K562 (cell line): Measurements from ENCODE around the gene CDC23. TPM values are rescaled to one million over a fixed set of nuclear protein-coding genes. Genes with fewer than 3 reads are reported as not detected.
A peak's percentile ranks its signal among the peaks of the same experiment; 100 is the strongest.

Experiments used
- ATAC-seq: fragments of 200-7000 bp; cut with Tn5 transposase; 3 replicates; pipeline ENCODE4 v1.9.1; 2020; ENCODE audit warnings: moderate library complexity
- BruUV-seq: library from RNA; stranded (reverse); fragments of 400-500 nt; replicated peaks from 2 replicates; lab custom pipeline; 2021; lab: Mats Ljungman, UMichigan
- CTCF ChIA-PET: fragments of 300-600 bp; formaldehyde crosslinking; extraction: SDS; loops from one replicate; lab custom pipeline; 2021; ENCODE audit warnings: low intra/inter-chr PET ratio; lab: Yijun Ruan, JAX
- POLR2A ChIA-PET: fragments of 300-600, 350-650 bp; sonication (Branson Sonifier 250); formaldehyde crosslinking; extraction: SDS; loops from one replicate; lab custom pipeline; 2021; ENCODE audit warnings: antibody characterized with exemption, inconsistent platforms; lab: Yijun Ruan, JAX
- DNase-seq, 4 experiments: peaks; one replicate each; pipeline versions ENCODE4 v3.0.0 to v3.0.0-alpha.2; 2011 to 2018; ENCODE audit warnings: low spot score in 3 of 4, mixed read lengths in 3 of 4; ENCODE audit errors: extremely low read depth in 1 of 4
- FAIRE-seq: peaks from 2 replicates; lab custom pipeline; 2011; peaks lifted over from hg19 to GRCh38; lab: Jason Lieb, UNC
- H2AFZ ChIP-seq: 2 replicates; pipeline ENCODE4 v1.6.0; 2011; ENCODE audit warnings: low read depth, low read length, control low read depth, inconsistent platforms
- H3K27ac ChIP-seq: fragments of 200-600 bp; 3 replicates; pipeline ENCODE4 v1.8.0; 2011; ENCODE audit warnings: low read depth, mild to moderate bottlenecking, control low read depth, inconsistent platforms, low read length, moderate library complexity, mixed read lengths; ENCODE audit errors: extremely low read depth
- H3K27me3 ChIP-seq, 2 experiments: fragments of 300-600 bp in 1 of 2; 2 replicates in 1 of 2; 3 replicates in 1 of 2; pipeline versions ENCODE4 v1.6.0 to v1.8.0; 2011; ENCODE audit warnings: inconsistent platforms in 2 of 2, low read length in 2 of 2, mild to moderate bottlenecking in 1 of 2, mixed read lengths in 1 of 2, moderate library complexity in 1 of 2; ENCODE audit not compliant: control insufficient read depth in 2 of 2, insufficient read depth in 2 of 2
- H3K36me3 ChIP-seq: fragments of 300-600 bp; 3 replicates; pipeline ENCODE4 v1.8.0; 2011; ENCODE audit warnings: mild to moderate bottlenecking, low read length, inconsistent platforms; ENCODE audit not compliant: control insufficient read depth, insufficient read depth
- H3K4me1 ChIP-seq, 2 experiments: fragments of 200-600 bp in 1 of 2; replicated peaks in 1 of 2; 2 replicates in 1 of 2; 3 replicates in 1 of 2; pipeline versions ENCODE4 v1.5.1 to v1.8.0; 2011; ENCODE audit warnings: inconsistent platforms in 2 of 2, low read length in 2 of 2, mild to moderate bottlenecking in 1 of 2, mixed read lengths in 1 of 2, moderate library complexity in 1 of 2; ENCODE audit not compliant: control insufficient read depth in 2 of 2, insufficient read depth in 2 of 2
- H3K4me2 ChIP-seq: 2 replicates; pipeline ENCODE4 v1.6.1; 2011; ENCODE audit warnings: low read length, control low read depth, inconsistent platforms, mixed read lengths; ENCODE audit not compliant: insufficient read depth
- H3K4me3 ChIP-seq: fragments of 200-600 bp; sonication (generic), shearing (Covaris generic); 2 replicates; pipeline ENCODE4 v1.5.1; 2016; ENCODE audit warnings: control low read depth, inconsistent platforms
- H3K79me2 ChIP-seq: fragments of 200-600 bp; 3 replicates; pipeline ENCODE4 v1.8.0; 2011; ENCODE audit warnings: low read length, inconsistent platforms; ENCODE audit not compliant: control insufficient read depth, insufficient read depth
- H3K9ac ChIP-seq, 2 experiments: 2 replicates each; pipeline versions ENCODE4 v1.6.0 to v1.6.1; 2011; ENCODE audit warnings: low read depth in 2 of 2, low read length in 2 of 2, control low read depth in 1 of 2, inconsistent platforms in 1 of 2, mild to moderate bottlenecking in 1 of 2, mixed read lengths in 1 of 2; ENCODE audit not compliant: insufficient read depth in 1 of 2
- H3K9me1 ChIP-seq: one replicate; pipeline ENCODE4 v1.6.0; 2011; ENCODE audit warnings: inconsistent platforms, mild to moderate bottlenecking, low read length, moderate library complexity; ENCODE audit not compliant: control insufficient read depth, insufficient read depth
- H3K9me3 ChIP-seq: replicated peaks from 2 replicates; pipeline ENCODE4 v1.5.1; 2011; ENCODE audit warnings: low read depth, low read length, inconsistent platforms; ENCODE audit not compliant: control insufficient read depth, insufficient read depth
- H4K20me1 ChIP-seq: replicated peaks from 2 replicates; pipeline ENCODE4 v1.6.1; 2011; ENCODE audit warnings: low read length, inconsistent platforms, mixed read lengths; ENCODE audit not compliant: control insufficient read depth, insufficient read depth
- CHD2 ChIP-seq: IDR thresholded peaks from 2 replicates; pipeline ENCODE4 v1.6.1; 2011; ENCODE audit warnings: low read depth, low read length
- KLF6 ChIP-seq: fragments of 250-450 bp; sonication (Bioruptor Pico); IDR thresholded peaks from 2 replicates; pipeline ENCODE4 v1.4.0; 2020; ENCODE audit warnings: mild to moderate bottlenecking, moderate library complexity, borderline replicate concordance
- MAZ ChIP-seq, 2 experiments: fragments of 450-650 bp in 1 of 2; sonication (generic) in 1 of 2; formaldehyde crosslinking; IDR thresholded peaks in 1 of 2; conservative IDR thresholded peaks in 1 of 2; 2 replicates each; pipeline versions ENCODE4 v1.4.0 to v1.5.0; 2020; ENCODE audit warnings: mild to moderate bottlenecking in 1 of 2, missing genetic modification reagents in 1 of 2
- MEF2D ChIP-seq: conservative IDR thresholded peaks from 2 replicates; pipeline ENCODE4 v1.6.1; 2016; ENCODE audit warnings: low read depth, missing genetic modification characterization, missing compliant biosample characterization
- NFIC ChIP-seq: fragments of 450-650 bp; IDR thresholded peaks from 2 replicates; pipeline ENCODE4 v1.6.1; 2017; ENCODE audit warnings: mild to moderate bottlenecking, inconsistent platforms
- SIN3B ChIP-seq: fragments of 450-650 bp; IDR thresholded peaks from 2 replicates; pipeline ENCODE4 v1.6.1; 2017; ENCODE audit warnings: low read depth, mild to moderate bottlenecking, moderate library complexity
- SREBF2 ChIP-seq: sonication (generic); formaldehyde crosslinking; IDR thresholded peaks from 2 replicates; pipeline ENCODE4 v1.4.0; 2020; ENCODE audit warnings: mild to moderate bottlenecking, missing genetic modification reagents
- TAF15 ChIP-seq: fragments of 200-400 bp; formaldehyde crosslinking; IDR thresholded peaks from 2 replicates; pipeline ENCODE4 v1.6.1; 2017; ENCODE audit warnings: mild to moderate bottlenecking, low read depth, low read length, moderate library complexity
- TCFL5 ChIP-seq: fragments of 250-450 bp; sonication (Bioruptor Pico); conservative IDR thresholded peaks from 2 replicates; pipeline ENCODE4 v1.6.1; 2021; ENCODE audit warnings: mild to moderate bottlenecking, moderate library complexity, matching md5 sums
- ZNF184 ChIP-seq: sonication (generic); formaldehyde crosslinking; IDR thresholded peaks from 2 replicates; pipeline ENCODE4 v1.5.0; 2020; ENCODE audit warnings: missing genetic modification reagents
- ZNF239 ChIP-seq: fragments of 250-450 bp; sonication (Bioruptor Pico); IDR thresholded peaks from 2 replicates; pipeline ENCODE4 v1.4.0; 2020; ENCODE audit warnings: mild to moderate bottlenecking
- WGBS: fragments of 100-300 bp; shearing (Covaris generic); methylation state at CpG from one replicate; pipeline ENCODE4 v1.1.6; 2016; ENCODE audit warnings: low coverage, mixed read lengths; ENCODE audit not compliant: insufficient coverage; ENCODE audit errors: missing lambda C conversion rate; 5-methylcytosine and 5-hydroxymethylcytosine counted together
- in situ Hi-C: fragments of 300-500 bp; cut with MboI; formaldehyde crosslinking; loops from 4 replicates; pipeline ENCODE4 v1.15.0; 2018; ENCODE audit warnings: inconsistent platforms, mixed read lengths
- intact Hi-C: fragments of 100-400 bp; cut with micrococcal nuclease; formaldehyde crosslinking; loops from 2 replicates; pipeline ENCODE4 v1.14.2; 2022
- polyA plus RNA-seq, 8 experiments: library from polyadenylated mRNA; depleted of rRNA in 4 of 8; stranded (reverse) in 5 of 8; unstranded in 3 of 8; fragments of >200 nt; fragmentation: Nextera tagmentation in 2 of 8; fragmentation: Illumina TruSeq in 1 of 8; extraction: Ambion mirVana in 2 of 8; extraction: Trizol in 1 of 8; gene quantifications; 2 replicates each; pipeline versions ENCODE4 v1.2.1 to v1.2.3, GENCODE V29; 2011 to 2014; ENCODE audit warnings: inconsistent platforms in 1 of 8, missing spikeins in 1 of 8
- total RNA-seq, 7 experiments: library from RNA; depleted of rRNA in 6 of 7; stranded (reverse); fragments of >200 nt in 6 of 7; fragmentation: Illumina TruSeq in 2 of 7; extraction: Trizol in 2 of 7; gene quantifications; 2 replicates each; pipeline versions ENCODE4 v1.2.1 to v1.2.3, GENCODE V29; 2011 to 2021; ENCODE audit warnings: low replicate concordance in 1 of 7
- TF ChIP-seq, protein P1 (sequence below): fragments of 250-450 bp; sonication (Bioruptor Pico); IDR thresholded peaks from 2 replicates; pipeline ENCODE4 v1.5.0; 2020; ENCODE audit warnings: mild to moderate bottlenecking
- TF ChIP-seq, protein P2 (sequence below): fragments of 250-450 bp; sonication (Bioruptor Pico); IDR thresholded peaks from 2 replicates; pipeline ENCODE4 v1.4.0; 2020; ENCODE audit warnings: borderline replicate concordance

Gene CDC23
- total and polyA plus RNA-seq, 9 of the 15 experiments (the other 6 are each of a cell fraction or from before 2014, with no cell fraction given) = 34.5 to 157 (median 65.5) TPM

DNA sequence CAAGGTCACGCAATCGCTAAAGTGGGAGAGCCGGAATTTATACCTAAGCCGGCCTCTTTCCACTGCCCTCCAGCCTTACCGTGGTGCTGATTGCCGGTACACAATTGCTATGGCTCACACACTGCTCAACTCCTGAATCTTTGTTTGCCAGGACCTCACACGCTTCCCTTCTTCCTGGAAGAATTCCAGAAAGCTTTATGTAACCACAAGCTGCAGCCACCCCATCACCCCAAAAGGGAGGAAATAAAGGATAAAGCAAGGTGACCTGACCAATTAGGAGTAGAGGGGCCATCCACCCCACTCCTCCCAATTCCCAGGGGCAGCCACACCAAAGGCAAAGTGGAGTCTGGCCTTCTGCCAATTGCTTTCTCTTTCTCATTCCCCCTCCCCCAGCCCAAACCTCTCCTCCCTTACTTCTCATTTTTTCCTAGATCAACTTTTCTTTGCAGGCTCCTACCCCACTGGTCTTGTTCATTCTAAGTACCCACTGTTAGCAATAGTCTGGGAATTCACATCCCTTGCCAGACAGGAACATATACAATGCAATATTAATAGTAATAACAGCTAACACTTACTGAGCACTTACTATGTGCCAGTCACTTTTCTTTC lies 18.0 kb upstream of the CDC23 start:
- intact Hi-C loops = no loop called here
- BruUV-seq = no TSS peak
- no peak overlapping the region for H3K4me2 ChIP-seq

More for the DNA sequence above, 18.0 kb upstream of the CDC23 start:
- Histone ChIP-seq H4K20me1 (no peaks in the 10 kb centered on the region), H3K79me2 (no peaks in the 10 kb centered on the region), H3K36me3 (no peaks in the 10 kb centered on the region), H3K4me1 (peaks cover 4 to 5% of the 10 kb centered on the region in 2 experiments; a peak in 2 of 5 replicates), H3K9me1 (no peaks in the 10 kb centered on the region), H3K27me3 (peaks cover 0 to 5% of the 10 kb centered on the region in 2 experiments; a peak in 2 of 5 replicates), H2AFZ (no peak overlapping the region), H3K9ac (no peak overlapping the region), H3K4me3 (no peak overlapping the region), H3K27ac (no peak overlapping the region), H3K9me3 (0 out of 2 replicates have a peak, but pooled peaks cover 3% of the 10 kb centered on the region)
- ATAC-seq = peak; percentile 62
- no peak for FAIRE-seq
- peak in 2 of 4 experiments; percentile 43 to 44 for DNase-seq
- POLR2A ChIA-PET = interaction anchor here (0.6 to 1.7 kb wide), 2 partner anchors 108 to 223 kb away, joined by 3 to 10 read pairs; no protein-coding TSS in a partner anchor
- TF ChIP-seq SREBF2 (CRISPR knock-in tag) = no peak
- TF ChIP-seq ZNF239 = no peak
- no peak for TF ChIP-seq MEF2D (tag)
- peak; percentile 95 for TF ChIP-seq NFIC
- TF ChIP-seq TCFL5 (CRISPR knock-in tag) = no peak
- TF ChIP-seq ZNF184 (CRISPR knock-in tag) = no peak
- TF ChIP-seq, protein P1, sequence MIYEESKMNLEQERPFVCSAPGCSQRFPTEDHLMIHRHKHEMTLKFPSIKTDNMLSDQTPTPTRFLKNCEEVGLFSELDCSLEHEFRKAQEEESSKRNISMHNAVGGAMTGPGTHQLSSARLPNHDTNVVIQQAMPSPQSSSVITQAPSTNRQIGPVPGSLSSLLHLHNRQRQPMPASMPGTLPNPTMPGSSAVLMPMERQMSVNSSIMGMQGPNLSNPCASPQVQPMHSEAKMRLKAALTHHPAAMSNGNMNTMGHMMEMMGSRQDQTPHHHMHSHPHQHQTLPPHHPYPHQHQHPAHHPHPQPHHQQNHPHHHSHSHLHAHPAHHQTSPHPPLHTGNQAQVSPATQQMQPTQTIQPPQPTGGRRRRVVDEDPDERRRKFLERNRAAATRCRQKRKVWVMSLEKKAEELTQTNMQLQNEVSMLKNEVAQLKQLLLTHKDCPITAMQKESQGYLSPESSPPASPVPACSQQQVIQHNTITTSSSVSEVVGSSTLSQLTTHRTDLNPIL (CRISPR knock-in tag) = no peak
- TF ChIP-seq, protein P2, sequence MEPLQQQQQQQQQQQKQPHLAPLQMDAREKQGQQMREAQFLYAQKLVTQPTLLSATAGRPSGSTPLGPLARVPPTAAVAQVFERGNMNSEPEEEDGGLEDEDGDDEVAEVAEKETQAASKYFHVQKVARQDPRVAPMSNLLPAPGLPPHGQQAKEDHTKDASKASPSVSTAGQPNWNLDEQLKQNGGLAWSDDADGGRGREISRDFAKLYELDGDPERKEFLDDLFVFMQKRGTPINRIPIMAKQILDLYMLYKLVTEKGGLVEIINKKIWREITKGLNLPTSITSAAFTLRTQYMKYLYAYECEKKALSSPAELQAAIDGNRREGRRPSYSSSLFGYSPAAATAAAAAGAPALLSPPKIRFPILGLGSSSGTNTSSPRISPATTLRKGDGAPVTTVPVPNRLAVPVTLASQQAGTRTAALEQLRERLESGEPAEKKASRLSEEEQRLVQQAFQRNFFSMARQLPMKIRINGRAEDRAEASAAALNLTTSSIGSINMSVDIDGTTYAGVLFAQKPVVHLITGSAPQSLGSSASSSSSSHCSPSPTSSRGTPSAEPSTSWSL (CRISPR knock-in tag) = no peak
- no peak for TF ChIP-seq CHD2
- 0 out of 4 replicates have a peak, but pooled peaks of 1 of the 2 experiments have one; percentile 17 for TF ChIP-seq MAZ (CRISPR knock-in tag; conservative IDR thresholded peaks at IDR 0.05 in 1 of 2, IDR thresholded peaks at IDR 0.05 in 1 of 2)
- TF ChIP-seq KLF6 (CRISPR knock-in tag) = no peak
- TF ChIP-seq SIN3B = no peak
- TF ChIP-seq TAF15 = no peak
- 36% methylated on average over 7 of the region's 7 CpGs for WGBS
- in situ Hi-C loops = no loop called here
- CTCF ChIA-PET = no interaction called here
